GM12878 (cell line): ENCODE data around the gene C11orf98.
A peak's percentile ranks its signal among the peaks of the same experiment; 100 is the strongest.

ENCODE experiments used
- CBFB ChIP-seq: IDR thresholded peaks from 2 replicates; pipeline ENCODE4 v1.6.1; 2016; ENCODE audit warnings: antibody characterized with exemption, low read depth
- CTCF ChIP-seq, 3 experiments: IDR thresholded peaks in 2 of 3; conservative IDR thresholded peaks in 1 of 3; 2 replicates each; pipeline ENCODE4 v1.5.1; 2011; ENCODE audit warnings: low read depth in 3 of 3, low read length in 3 of 3, mild to moderate bottlenecking in 3 of 3, control low read depth in 2 of 3, moderate library complexity in 2 of 3, inconsistent platforms in 1 of 3, mixed read lengths in 1 of 3; ENCODE audit not compliant: control insufficient read depth in 2 of 3, insufficient read depth in 1 of 3; ENCODE audit errors: extremely low read depth in 1 of 3
- EP300 ChIP-seq, 2 experiments: fragments of 150-350 bp in 1 of 2; IDR thresholded peaks; 2 replicates each; pipeline ENCODE4 v1.6.1; 2011 to 2012; ENCODE audit warnings: low read depth in 2 of 2, low read length in 2 of 2, borderline replicate concordance in 1 of 2, improper control_type of control experiment in 1 of 2, inconsistent platforms in 1 of 2; ENCODE audit not compliant: control insufficient read depth in 1 of 2
- EZH2 ChIP-seq: IDR thresholded peaks from 2 replicates; pipeline ENCODE4 v1.6.1; 2012; ENCODE audit warnings: low read depth, mild to moderate bottlenecking, control low read depth, inconsistent platforms, low read length, borderline replicate concordance; ENCODE audit not compliant: control insufficient read depth
- JUND ChIP-seq: IDR thresholded peaks from 2 replicates; pipeline ENCODE4 v1.6.1; 2012; ENCODE audit warnings: low read depth, mild to moderate bottlenecking, low read length, improper control_type of control experiment, moderate library complexity
- RAD21 ChIP-seq: IDR thresholded peaks from 2 replicates; pipeline ENCODE4 v1.6.1; 2011; ENCODE audit warnings: mild to moderate bottlenecking, low read depth, low read length, moderate library complexity; ENCODE audit not compliant: insufficient read depth
- ZNF274 ChIP-seq: IDR thresholded peaks from one replicate; pipeline ENCODE4 v1.8.0; 2011; ENCODE audit not compliant: insufficient read length, insufficient read depth

GRCh38 chr11:62666259-62666926 is 1.4 kb upstream of the C11orf98 start:
- TF ChIP-seq JUND (no peak), CBFB (0 out of 2 replicates have a peak, but pooled peaks have one; percentile 15), EZH2 (no peak), EP300 (IDR thresholded peaks at IDR 0.05; ENCODE audit: borderline replicate concordance in 1 of 2, control insufficient read depth in 1 of 2, low read depth in 2 of 2, low read length in 2 of 2) (no peak), RAD21 (no peak), CTCF (IDR thresholded peaks at IDR 0.05 in 2 of 3, conservative IDR thresholded peaks at IDR 0.05 in 1 of 3; ENCODE audit: control insufficient read depth in 2 of 3, extremely low read depth in 1 of 3, insufficient read depth in 1 of 3, low read depth in 3 of 3, low read length in 3 of 3) (no peak), ZNF274 (no peak)
